Pancreas (tissue), 10 donors: ENCODE data around the gene TMED10. TPM values are rescaled to one million over a fixed set of nuclear protein-coding genes. Genes with fewer than 3 reads are reported as not detected.
A peak's percentile ranks its signal among the peaks of the same experiment; 100 is the strongest.

ENCODE experiments used
- ATAC-seq, 4 donors: fragments of 200-7000 bp; cut with Tn5 transposase; one replicate each; pipeline versions ENCODE4 v1.8.0 to v1.9.1; 2020; ENCODE audit warnings: mild to moderate bottlenecking in 4 of 4, moderate library complexity in 4 of 4
- DNase-seq, 6 donors: peaks; one replicate each; pipeline ENCODE4 v3.0.0-alpha.2; 2020
- FAIRE-seq: peaks from 2 replicates; lab custom pipeline; 2012; peaks lifted over from hg19 to GRCh38; lab: Jason Lieb, UNC
- H3K27ac ChIP-seq, 4 donors: fragments of 200-600 bp; sonication (generic); 1 replicate in 3 of 4; 2 replicates in 1 of 4; pipeline versions ENCODE4 v1.5.0 to v1.8.0; 2020
- H3K27me3 ChIP-seq, 4 donors: fragments of 200-600 bp; one replicate each; pipeline ENCODE4 v1.8.0; 2021
- H3K36me3 ChIP-seq, 3 donors: fragments of 200-600 bp; sonication (generic) in 1 of 3; one replicate each; pipeline versions ENCODE4 v1.5.0 to v1.8.0; 2020 to 2021
- H3K4me1 ChIP-seq, 3 donors: fragments of 200-600 bp; one replicate each; pipeline ENCODE4 v1.8.0; 2021
- H3K4me3 ChIP-seq, 4 donors: fragments of 200-600 bp; sonication (generic) in 2 of 4; one replicate each; pipeline versions ENCODE4 v1.5.0 to v1.8.0; 2020 to 2021
- H3K9me3 ChIP-seq, 4 donors: fragments of 200-600 bp; one replicate each; pipeline ENCODE4 v1.8.0; 2021
- WGBS, 2 donors: extraction: QIAGEN DNeasy Blood & Tissue Kit; methylation state at CpG; one replicate each; pipeline ENCODE4 v1.1.7; 2013; 5-methylcytosine and 5-hydroxymethylcytosine counted together
- intact Hi-C, 3 donors: fragments of 100-400 bp; cut with DNase I; formaldehyde crosslinking; loops; one replicate each; pipeline versions ENCODE4 v1.11.1 to v1.14.2; 2022
- polyA plus RNA-seq, 2 donors: library from polyadenylated mRNA; stranded (reverse); fragments of 200-250 nt; gene quantifications; one replicate each; pipeline ENCODE4 v1.2.3, GENCODE V29; 2013
- total RNA-seq, 6 donors: library from RNA; stranded (reverse); fragmentation: NEBNext Ultra II Directional in 4 of 6; extraction: Animal tissue kit (Norgen Biotek cat#: 25700) in 4 of 6; gene quantifications; one replicate each; pipeline versions ENCODE4 v1.2.1 to v1.2.4, GENCODE V29; 2021 to 2023
- TF ChIP-seq, protein P1 (sequence below), 4 donors: fragments of 200-600 bp; sonication (generic) in 3 of 4; IDR thresholded peaks; one replicate each; pipeline versions ENCODE4 v1.5.0 to v1.8.0; 2021; ENCODE audit warnings: antibody characterized with exemption in 4 of 4
- donor health status: healthy with polysubstance abuse.
- donor health status: DM: no; HTN: no; CAD: no; lungs with moderate emphysema.
- donor health status: DM: no; HTN: no; CAD: no.
- donor health status: control.
- donor health status: control.
- donor health status: Bipolar disorder and iron deficiency.
- donor health status: DM: yes; HTN: yes; CAD: no.
- donor health status: DM: no; HTN: no; CAD: no.
- donor health status: DM: no; HTN: no; CAD: no.
- donor health status: DM: yes; HTN: yes; CAD: no.

The TMED10 gene
- total and polyA plus RNA-seq, 8 donors = 56.0 to 377 (median 310) TPM

DNA sequence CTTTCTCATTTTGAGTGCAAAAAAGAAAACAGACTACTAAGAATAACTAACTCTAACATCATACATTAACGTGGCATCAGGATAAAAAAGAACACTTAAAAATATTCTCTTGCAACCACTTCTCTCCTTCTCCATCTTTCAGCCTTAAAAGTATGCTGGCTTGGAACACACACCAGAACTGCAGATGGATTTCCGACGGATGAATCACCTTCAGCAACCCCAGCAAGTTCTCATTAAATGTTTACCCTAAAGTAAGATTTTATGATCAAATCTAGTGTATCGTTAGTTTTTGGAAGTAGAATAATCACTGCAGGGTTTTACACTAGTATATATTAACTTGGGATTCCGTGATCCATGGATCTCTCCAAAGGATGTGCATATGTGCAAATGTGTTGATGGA, 50.8 kb downstream of the TMED10 start:
- Histone ChIP-seq H3K27ac (no peak overlapping the region), H3K4me1 (peaks cover 7 to 29% (median 12%) of the 10 kb centered on the region in 3 donors), H3K36me3 (no peaks in the 10 kb centered on the region), H3K27me3 (no peaks in the 10 kb centered on the region), H3K9me3 (no peaks in the 10 kb centered on the region), H3K4me3 (peak overlapping the region in 2 of 4 donors; percentile 58 to 94)
- no peak for ATAC-seq
- FAIRE-seq = no peak
- TF ChIP-seq, protein P1, sequence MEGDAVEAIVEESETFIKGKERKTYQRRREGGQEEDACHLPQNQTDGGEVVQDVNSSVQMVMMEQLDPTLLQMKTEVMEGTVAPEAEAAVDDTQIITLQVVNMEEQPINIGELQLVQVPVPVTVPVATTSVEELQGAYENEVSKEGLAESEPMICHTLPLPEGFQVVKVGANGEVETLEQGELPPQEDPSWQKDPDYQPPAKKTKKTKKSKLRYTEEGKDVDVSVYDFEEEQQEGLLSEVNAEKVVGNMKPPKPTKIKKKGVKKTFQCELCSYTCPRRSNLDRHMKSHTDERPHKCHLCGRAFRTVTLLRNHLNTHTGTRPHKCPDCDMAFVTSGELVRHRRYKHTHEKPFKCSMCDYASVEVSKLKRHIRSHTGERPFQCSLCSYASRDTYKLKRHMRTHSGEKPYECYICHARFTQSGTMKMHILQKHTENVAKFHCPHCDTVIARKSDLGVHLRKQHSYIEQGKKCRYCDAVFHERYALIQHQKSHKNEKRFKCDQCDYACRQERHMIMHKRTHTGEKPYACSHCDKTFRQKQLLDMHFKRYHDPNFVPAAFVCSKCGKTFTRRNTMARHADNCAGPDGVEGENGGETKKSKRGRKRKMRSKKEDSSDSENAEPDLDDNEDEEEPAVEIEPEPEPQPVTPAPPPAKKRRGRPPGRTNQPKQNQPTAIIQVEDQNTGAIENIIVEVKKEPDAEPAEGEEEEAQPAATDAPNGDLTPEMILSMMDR (IDR thresholded peaks at IDR 0.05) = no peak
- intact Hi-C loops = no loop called here
- WGBS, 2 donors = 57 to 74% methylated on average over 5 of the region's 5 CpGs
- DNase-seq = no peak

- H3K27me3 ChIP-seq = no peaks in the 10 kb centered on the region
- no peak overlapping the region for H3K4me3 ChIP-seq
- TF ChIP-seq, protein P1 (IDR thresholded peaks at IDR 0.05) = no peak
- DNase-seq (no peak), FAIRE-seq (no peak), ATAC-seq (no peak)
- peaks cover 7 to 29% (median 12%) of the 10 kb centered on the region in 3 donors for H3K4me1 ChIP-seq
- WGBS, 2 donors = 45 to 53% methylated on average over 7 of the region's 7 CpGs
- intact Hi-C loops = no loop called here
- no peaks in the 10 kb centered on the region for H3K9me3 ChIP-seq
- no peak overlapping the region for H3K27ac ChIP-seq
- peaks cover 0 to 14% (median 11%) of the 10 kb centered on the region in 3 donors for H3K36me3 ChIP-seq
Observed at GRCh38 chr14:75123991-75124390, 52.4 kb downstream of the TMED10 start.

- Histone ChIP-seq H3K27ac (no peak overlapping the region), H3K27me3 (no peaks in the 10 kb centered on the region), H3K9me3 (no peaks in the 10 kb centered on the region), H3K4me1 (peaks cover 0 to 19% (median 6%) of the 10 kb centered on the region in 3 donors), H3K36me3 (peaks cover 0 to 37% (median 17%) of the 10 kb centered on the region in 3 donors), H3K4me3 (no peak overlapping the region)
- TF ChIP-seq, protein P1 (IDR thresholded peaks at IDR 0.05) = no peak
- ATAC-seq (no peak), FAIRE-seq (no peak), DNase-seq (no peak)
- WGBS, 2 donors = 93 to 96% methylated on average over 7 of the region's 7 CpGs
- intact Hi-C loops = no loop called here
Observed at GRCh38 chr14:75121552-75121951, 54.9 kb downstream of the TMED10 start.

DNA sequence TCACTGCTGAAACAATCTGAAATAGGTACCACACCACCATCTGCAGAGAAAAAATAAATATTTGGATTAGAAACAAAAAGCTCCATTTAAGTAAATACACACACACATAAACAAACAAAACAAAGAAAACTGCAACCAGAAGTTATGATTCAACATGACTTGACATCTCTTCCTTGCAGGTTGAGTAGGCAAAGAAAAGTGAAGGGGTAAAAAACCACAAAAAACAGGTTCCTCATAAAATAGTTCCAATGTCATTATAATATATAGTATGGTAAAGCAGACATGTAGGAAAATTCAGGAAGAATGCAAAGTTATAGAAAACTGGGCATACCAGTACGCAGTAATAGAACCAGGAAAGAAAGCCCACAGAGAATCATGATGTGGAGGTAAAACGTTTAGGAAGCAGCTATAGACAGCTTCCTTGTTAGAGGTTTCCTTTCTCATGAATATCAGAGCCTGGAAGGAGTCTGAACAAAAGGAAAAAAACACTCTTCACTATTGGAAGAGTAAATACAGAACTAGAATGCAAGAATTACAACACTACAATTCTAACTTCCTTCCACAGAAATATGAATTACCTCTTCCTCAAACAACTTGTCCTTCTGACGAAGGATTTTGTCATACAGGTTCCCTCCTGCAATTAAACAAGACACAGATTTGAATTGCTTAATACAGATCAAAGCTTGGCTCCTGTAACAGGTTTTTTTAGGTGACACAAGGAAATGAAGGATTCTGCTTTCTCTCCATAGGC, 55.7 kb downstream of the TMED10 start:
- Histone ChIP-seq H3K27ac (no peak overlapping the region), H3K9me3 (no peaks in the 10 kb centered on the region), H3K4me3 (no peak overlapping the region), H3K36me3 (peaks cover 0 to 45% (median 25%) of the 10 kb centered on the region in 3 donors), H3K4me1 (peaks cover 0 to 15% (median under 1%) of the 10 kb centered on the region in 3 donors), H3K27me3 (no peaks in the 10 kb centered on the region)
- no peak for DNase-seq
- TF ChIP-seq, protein P1 (IDR thresholded peaks at IDR 0.05) = no peak
- ATAC-seq = peak in 2 of 4 donors; percentile 12 to 25
- WGBS, 2 donors = 64 to 71% methylated on average over 3 of the region's 3 CpGs
- intact Hi-C loops = no loop called here
- FAIRE-seq = no peak

GRCh38 chr14:75119056-75119455, 57.4 kb downstream of the TMED10 start:
- no peak for DNase-seq
- ATAC-seq = no peak
- Histone ChIP-seq H3K9me3 (no peaks in the 10 kb centered on the region), H3K36me3 (peaks cover 0 to 56% (median 28%) of the 10 kb centered on the region in 3 donors), H3K27ac (no peak overlapping the region), H3K4me3 (no peak overlapping the region), H3K27me3 (no peaks in the 10 kb centered on the region), H3K4me1 (no peaks in the 10 kb centered on the region)
- TF ChIP-seq, protein P1 (IDR thresholded peaks at IDR 0.05) = no peak
- FAIRE-seq = no peak
- intact Hi-C loops = no loop called here
- WGBS, 2 donors = 94 to 98% methylated on average over 2 of the region's 2 CpGs
